ENCODE measurements around the gene RAB18. TPM values are rescaled to one million over a fixed set of nuclear protein-coding genes. Genes with fewer than 3 reads are reported as not detected.

The RAB18 gene
- total and polyA plus RNA-seq, 9 donors: 23.9 to 98.4 (median 83.6) TPM

- 49 to 59% (median 52%) methylated on average over 4 of the region's 4 CpGs for WGBS, 3 donors
- no peak for TF ChIP-seq EP300 (IDR thresholded peaks at IDR 0.05)
- no peak for TF ChIP-seq CTCF (IDR thresholded peaks at IDR 0.05)
- TF ChIP-seq POLR2A (IDR thresholded peaks at IDR 0.05): no peak
- no peak overlapping the region for H3K27ac ChIP-seq
- no peaks in the 10 kb centered on the region for H3K9me3 ChIP-seq
- intact Hi-C loops (cut with DNase I): no loop called here
- no peak overlapping the region for H3K4me3 ChIP-seq
- no peaks in the 10 kb centered on the region for H3K27me3 ChIP-seq
- DNase-seq: no peak
- H3K4me1 ChIP-seq (ENCODE audit: insufficient read depth): no peaks in the 10 kb centered on the region
- H3K36me3 ChIP-seq: no peaks in the 10 kb centered on the region
Measured at GRCh38 chr10:27474741-27475140, 29.4 kb upstream of the RAB18 start.

DNA sequence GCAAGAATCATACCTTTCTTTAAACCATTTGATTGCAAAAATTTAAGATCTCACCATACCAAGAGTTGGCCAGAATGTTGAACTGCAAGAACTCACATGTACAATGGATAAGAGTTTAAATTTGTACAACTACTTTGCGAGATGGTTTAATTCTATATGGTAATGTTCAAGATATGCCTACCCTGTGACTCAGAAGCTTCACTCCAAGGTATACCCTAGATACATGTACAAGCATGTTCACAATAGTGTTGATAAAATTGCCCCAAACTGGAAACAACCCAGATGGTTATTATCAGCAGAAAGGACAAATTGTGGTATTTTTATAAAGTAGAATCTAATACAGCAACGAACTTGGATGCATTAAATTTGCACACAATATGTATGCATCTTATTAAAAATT lies 25.1 kb upstream of the RAB18 start:
- DNase-seq: no peak
- Histone ChIP-seq H3K4me1 (ENCODE audit: insufficient read depth) (no peaks in the 10 kb centered on the region), H3K27me3 (no peaks in the 10 kb centered on the region), H3K4me3 (no peak overlapping the region), H3K27ac (no peak overlapping the region), H3K9me3 (no peaks in the 10 kb centered on the region), H3K36me3 (no peaks in the 10 kb centered on the region)
- no peak for TF ChIP-seq POLR2A (IDR thresholded peaks at IDR 0.05)
- no peak for TF ChIP-seq EP300 (IDR thresholded peaks at IDR 0.05)
- TF ChIP-seq CTCF (IDR thresholded peaks at IDR 0.05): no peak
- 80 to 89% (median 86%) methylated on average over 2 of the region's 2 CpGs for WGBS, 3 donors
- intact Hi-C loops (cut with DNase I): no loop called here

DNA sequence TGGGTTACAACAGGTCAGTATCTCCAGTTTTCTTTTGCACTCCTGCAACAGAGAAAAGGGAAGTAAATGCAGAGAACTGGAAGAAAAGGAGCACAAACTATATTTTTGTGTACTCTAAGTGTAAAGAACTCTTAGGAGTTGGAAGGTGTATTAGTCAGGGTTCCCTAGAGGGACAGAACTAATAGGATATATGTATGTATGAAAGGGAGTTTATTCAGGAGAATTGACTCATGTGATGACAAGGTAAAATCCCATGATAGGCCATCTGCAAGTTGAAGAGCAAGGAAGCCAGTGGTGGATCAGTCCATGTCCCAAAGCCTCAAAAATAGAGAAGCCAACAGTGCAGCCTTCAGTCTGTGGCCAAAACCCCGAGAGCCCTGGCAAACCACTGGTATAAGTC lies 22.6 kb upstream of the RAB18 start:
- no peaks in the 10 kb centered on the region for H3K36me3 ChIP-seq
- no peak overlapping the region for H3K27ac ChIP-seq
- H3K27me3 ChIP-seq: no peaks in the 10 kb centered on the region
- 87 to 95% (median 87%) methylated on average over 1 of the region's 1 CpG for WGBS, 3 donors
- no peaks in the 10 kb centered on the region for H3K4me1 ChIP-seq (ENCODE audit: insufficient read depth)
- intact Hi-C loops (cut with DNase I): no loop called here
- H3K9me3 ChIP-seq: no peaks in the 10 kb centered on the region
- no peak for DNase-seq
- H3K4me3 ChIP-seq: no peak overlapping the region
- TF ChIP-seq POLR2A (IDR thresholded peaks at IDR 0.05): no peak
- no peak for TF ChIP-seq EP300 (IDR thresholded peaks at IDR 0.05)
- TF ChIP-seq CTCF (IDR thresholded peaks at IDR 0.05): no peak

DNA sequence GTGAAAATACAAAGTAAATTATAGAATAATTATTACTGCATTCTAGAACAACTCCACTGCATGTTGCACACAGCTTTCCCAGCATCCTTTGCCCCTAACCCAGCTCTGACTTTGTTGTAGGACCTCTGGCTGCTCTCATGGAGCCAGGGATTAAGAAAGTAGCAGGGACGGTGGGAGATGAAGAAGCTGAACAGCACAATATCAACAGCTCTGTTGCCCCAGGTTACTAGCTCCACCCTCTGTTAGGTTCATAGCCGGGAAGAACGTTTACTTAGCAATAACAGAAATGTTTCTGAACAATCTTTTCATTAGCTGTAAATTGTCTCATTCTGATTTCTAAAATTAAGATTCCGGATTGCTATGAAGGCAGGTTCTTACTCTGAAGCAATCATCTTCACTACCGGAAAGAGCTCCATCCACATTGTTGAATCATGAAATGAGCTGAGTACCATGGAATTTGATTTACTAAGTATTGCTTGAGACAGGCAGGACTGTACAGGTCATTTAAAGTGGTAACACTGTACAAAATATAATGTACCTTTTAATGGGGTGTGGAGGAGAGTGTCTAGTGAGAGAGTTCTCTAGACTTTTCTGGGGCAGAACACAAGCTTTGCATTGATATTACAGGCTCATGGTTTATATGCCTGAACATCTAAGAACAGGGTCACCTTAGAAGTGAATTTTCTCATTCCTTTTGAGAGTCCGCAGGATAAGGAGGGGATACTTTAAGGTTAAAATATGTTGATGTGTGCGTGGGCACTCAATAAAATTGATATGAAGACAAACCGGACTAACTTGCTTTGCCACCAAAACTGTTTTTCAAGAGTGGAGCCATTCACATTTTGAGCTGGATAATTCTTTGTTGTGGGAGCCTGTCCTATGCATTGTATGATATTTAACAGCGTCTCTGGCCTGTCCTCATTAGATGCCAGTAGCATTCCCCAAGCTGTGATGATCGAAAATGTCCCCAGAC lies 20.8 kb upstream of the RAB18 start:
- intact Hi-C loops (cut with DNase I): no loop called here
- DNase-seq: no peak
- TF ChIP-seq EP300 (IDR thresholded peaks at IDR 0.05) (no peak), CTCF (IDR thresholded peaks at IDR 0.05) (no peak), POLR2A (IDR thresholded peaks at IDR 0.05) (no peak)
- Histone ChIP-seq H3K36me3 (no peaks in the 10 kb centered on the region), H3K4me3 (no peak overlapping the region), H3K27ac (no peak overlapping the region), H3K27me3 (no peaks in the 10 kb centered on the region), H3K4me1 (ENCODE audit: insufficient read depth) (no peaks in the 10 kb centered on the region), H3K9me3 (no peaks in the 10 kb centered on the region)
- WGBS, 3 donors: 44 to 60% (median 56%) methylated on average over 10 of the region's 10 CpGs

Data from ovary (tissue), 9 donors.